ENCODE results near the gene RNF157. TPM values are rescaled to one million over a fixed set of nuclear protein-coding genes. Genes with fewer than 3 reads are reported as not detected.

The RNF157 gene
- total and polyA plus RNA-seq, 2 of the 13 experiments (the other 11 are each of a cell fraction or from before 2014, with no cell fraction given) = 0.44 to 1.5 TPM

DNA sequence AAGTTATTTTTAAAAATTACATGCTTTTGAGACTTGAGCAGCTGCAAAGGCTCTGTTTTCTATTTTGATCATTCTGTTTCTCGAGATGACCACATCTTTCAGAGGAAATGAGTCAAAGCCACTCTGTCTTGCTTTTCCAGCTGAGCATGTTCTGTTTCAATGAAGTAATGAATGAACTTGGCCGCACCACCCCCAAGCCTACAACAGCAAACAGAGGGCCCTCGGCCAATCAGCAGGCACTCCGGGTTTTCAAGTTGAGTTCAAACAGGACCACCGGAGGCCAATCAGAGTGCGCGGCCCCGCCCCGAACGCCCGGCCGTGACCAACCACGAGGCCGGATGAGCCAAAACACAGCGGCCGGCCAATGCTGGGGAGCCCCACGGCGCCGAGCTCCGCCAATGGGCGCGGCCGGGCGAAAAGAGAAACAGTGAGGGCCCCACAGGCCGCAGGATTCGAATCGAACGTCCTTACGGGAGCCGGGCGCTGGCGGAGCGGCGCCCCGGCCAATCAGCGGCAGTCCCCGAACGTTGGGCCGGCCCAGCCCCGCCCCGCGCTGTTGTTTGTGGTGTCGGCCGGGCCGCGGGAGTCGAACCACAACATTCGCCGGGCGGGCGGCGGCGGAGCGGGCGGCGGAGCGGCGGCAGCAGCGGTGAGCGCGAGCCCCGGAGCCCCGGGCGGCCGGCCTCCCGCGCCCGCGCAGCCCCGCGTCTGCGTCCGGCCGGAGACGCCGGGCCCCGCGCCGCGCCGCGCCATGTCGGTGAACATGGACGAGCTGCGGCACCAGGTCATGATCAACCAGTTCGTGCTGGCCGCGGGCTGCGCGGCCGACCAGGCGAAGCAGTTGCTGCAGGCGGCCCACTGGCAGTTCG is 24.7 kb upstream of the RNF157 start, which contains the start of gene UBALD2 (continued):
- peak; percentile 75; the same call in 1 of the 2 replicates for TF ChIP-seq ZNF160 (CRISPR knock-in tag; IDR thresholded peaks at IDR 0.05)
- TF ChIP-seq, protein P1, sequence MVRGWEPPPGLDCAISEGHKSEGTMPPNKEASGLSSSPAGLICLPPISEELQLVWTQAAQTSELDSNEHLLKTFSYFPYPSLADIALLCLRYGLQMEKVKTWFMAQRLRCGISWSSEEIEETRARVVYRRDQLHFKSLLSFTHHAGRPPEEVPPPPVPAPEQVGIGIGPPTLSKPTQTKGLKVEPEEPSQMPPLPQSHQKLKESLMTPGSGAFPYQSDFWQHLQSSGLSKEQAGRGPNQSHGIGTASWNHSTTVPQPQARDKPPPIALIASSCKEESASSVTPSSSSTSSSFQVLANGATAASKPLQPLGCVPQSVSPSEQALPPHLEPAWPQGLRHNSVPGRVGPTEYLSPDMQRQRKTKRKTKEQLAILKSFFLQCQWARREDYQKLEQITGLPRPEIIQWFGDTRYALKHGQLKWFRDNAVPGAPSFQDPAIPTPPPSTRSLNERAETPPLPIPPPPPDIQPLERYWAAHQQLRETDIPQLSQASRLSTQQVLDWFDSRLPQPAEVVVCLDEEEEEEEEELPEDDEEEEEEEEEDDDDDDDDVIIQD (CRISPR knock-in tag; IDR thresholded peaks at IDR 0.05; ENCODE audit: low read depth) = peak; percentile 24; the same call in 1 of the 2 replicates
- TF ChIP-seq, protein P2, sequence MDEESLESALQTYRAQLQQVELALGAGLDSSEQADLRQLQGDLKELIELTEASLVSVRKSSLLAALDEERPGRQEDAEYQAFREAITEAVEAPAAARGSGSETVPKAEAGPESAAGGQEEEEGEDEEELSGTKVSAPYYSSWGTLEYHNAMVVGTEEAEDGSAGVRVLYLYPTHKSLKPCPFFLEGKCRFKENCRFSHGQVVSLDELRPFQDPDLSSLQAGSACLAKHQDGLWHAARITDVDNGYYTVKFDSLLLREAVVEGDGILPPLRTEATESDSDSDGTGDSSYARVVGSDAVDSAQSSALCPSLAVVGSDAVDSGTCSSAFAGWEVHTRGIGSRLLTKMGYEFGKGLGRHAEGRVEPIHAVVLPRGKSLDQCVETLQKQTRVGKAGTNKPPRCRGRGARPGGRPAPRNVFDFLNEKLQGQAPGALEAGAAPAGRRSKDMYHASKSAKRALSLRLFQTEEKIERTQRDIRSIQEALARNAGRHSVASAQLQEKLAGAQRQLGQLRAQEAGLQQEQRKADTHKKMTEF (CRISPR knock-in tag; IDR thresholded peaks at IDR 0.05) = peak; percentile 60; the same call in 1 of the 2 replicates
- TF ChIP-seq, protein P3, sequence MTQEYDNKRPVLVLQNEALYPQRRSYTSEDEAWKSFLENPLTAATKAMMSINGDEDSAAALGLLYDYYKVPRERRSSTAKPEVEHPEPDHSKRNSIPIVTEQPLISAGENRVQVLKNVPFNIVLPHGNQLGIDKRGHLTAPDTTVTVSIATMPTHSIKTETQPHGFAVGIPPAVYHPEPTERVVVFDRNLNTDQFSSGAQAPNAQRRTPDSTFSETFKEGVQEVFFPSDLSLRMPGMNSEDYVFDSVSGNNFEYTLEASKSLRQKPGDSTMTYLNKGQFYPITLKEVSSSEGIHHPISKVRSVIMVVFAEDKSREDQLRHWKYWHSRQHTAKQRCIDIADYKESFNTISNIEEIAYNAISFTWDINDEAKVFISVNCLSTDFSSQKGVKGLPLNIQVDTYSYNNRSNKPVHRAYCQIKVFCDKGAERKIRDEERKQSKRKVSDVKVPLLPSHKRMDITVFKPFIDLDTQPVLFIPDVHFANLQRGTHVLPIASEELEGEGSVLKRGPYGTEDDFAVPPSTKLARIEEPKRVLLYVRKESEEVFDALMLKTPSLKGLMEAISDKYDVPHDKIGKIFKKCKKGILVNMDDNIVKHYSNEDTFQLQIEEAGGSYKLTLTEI (CRISPR knock-in tag; conservative IDR thresholded peaks at IDR 0.05) = no peak
- peak; percentile 68 for TF ChIP-seq SKI (IDR thresholded peaks at IDR 0.05; ENCODE audit: partially characterized antibody)
- 0 out of 2 replicates have a peak, but pooled peaks have one; percentile 56 for TF ChIP-seq ESRRA (CRISPR knock-in tag; IDR thresholded peaks at IDR 0.05; ENCODE audit: low read depth)
- TF ChIP-seq REL (CRISPR knock-in tag; conservative IDR thresholded peaks at IDR 0.05) = peak; percentile 63; the same call in 1 of the 2 replicates
- TF ChIP-seq, protein P4, sequence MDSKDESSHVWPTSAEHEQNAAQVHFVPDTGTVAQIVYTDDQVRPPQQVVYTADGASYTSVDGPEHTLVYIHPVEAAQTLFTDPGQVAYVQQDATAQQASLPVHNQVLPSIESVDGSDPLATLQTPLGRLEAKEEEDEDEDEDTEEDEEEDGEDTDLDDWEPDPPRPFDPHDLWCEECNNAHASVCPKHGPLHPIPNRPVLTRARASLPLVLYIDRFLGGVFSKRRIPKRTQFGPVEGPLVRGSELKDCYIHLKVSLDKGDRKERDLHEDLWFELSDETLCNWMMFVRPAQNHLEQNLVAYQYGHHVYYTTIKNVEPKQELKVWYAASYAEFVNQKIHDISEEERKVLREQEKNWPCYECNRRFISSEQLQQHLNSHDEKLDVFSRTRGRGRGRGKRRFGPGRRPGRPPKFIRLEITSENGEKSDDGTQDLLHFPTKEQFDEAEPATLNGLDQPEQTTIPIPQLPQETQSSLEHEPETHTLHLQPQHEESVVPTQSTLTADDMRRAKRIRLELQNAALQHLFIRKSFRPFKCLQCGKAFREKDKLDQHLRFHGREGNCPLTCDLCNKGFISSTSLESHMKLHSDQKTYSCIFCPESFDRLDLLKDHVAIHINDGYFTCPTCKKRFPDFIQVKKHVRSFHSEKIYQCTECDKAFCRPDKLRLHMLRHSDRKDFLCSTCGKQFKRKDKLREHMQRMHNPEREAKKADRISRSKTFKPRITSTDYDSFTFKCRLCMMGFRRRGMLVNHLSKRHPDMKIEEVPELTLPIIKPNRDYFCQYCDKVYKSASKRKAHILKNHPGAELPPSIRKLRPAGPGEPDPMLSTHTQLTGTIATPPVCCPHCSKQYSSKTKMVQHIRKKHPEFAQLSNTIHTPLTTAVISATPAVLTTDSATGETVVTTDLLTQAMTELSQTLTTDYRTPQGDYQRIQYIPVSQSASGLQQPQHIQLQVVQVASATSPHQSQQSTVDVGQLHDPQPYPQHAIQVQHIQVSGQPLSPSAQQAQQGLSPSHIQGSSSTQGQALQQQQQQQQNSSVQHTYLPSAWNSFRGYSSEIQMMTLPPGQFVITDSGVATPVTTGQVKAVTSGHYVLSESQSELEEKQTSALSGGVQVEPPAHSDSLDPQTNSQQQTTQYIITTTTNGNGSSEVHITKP (CRISPR knock-in tag; IDR thresholded peaks at IDR 0.05; ENCODE audit: low read depth) = 0 out of 2 replicates have a peak, but pooled peaks have one; percentile 17
- TF ChIP-seq, protein P5, sequence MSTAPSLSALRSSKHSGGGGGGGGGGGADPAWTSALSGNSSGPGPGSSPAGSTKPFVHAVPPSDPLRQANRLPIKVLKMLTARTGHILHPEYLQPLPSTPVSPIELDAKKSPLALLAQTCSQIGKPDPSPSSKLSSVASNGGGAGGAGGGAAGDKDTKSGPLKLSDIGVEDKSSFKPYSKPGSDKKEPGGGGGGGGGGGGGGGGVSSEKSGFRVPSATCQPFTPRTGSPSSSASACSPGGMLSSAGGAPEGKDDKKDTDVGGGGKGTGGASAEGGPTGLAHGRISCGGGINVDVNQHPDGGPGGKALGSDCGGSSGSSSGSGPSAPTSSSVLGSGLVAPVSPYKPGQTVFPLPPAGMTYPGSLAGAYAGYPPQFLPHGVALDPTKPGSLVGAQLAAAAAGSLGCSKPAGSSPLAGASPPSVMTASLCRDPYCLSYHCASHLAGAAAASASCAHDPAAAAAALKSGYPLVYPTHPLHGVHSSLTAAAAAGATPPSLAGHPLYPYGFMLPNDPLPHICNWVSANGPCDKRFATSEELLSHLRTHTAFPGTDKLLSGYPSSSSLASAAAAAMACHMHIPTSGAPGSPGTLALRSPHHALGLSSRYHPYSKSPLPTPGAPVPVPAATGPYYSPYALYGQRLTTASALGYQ (CRISPR knock-in tag; IDR thresholded peaks at IDR 0.05) = peak; percentile 45; the same call in 1 of the 2 replicates
- 0 out of 2 replicates have a peak, but pooled peaks have one; percentile 12 for TF ChIP-seq JUND (CRISPR knock-in tag; IDR thresholded peaks at IDR 0.05)
- TF ChIP-seq GLI4 (CRISPR knock-in tag; IDR thresholded peaks at IDR 0.05; ENCODE audit: borderline replicate concordance) = no peak
- TF ChIP-seq KLF16 (CRISPR knock-in tag; IDR thresholded peaks at IDR 0.05) = peak in 1 of 2 experiments; percentile 48; a peak in 1 of 4 replicates
- TF ChIP-seq, protein P6, sequence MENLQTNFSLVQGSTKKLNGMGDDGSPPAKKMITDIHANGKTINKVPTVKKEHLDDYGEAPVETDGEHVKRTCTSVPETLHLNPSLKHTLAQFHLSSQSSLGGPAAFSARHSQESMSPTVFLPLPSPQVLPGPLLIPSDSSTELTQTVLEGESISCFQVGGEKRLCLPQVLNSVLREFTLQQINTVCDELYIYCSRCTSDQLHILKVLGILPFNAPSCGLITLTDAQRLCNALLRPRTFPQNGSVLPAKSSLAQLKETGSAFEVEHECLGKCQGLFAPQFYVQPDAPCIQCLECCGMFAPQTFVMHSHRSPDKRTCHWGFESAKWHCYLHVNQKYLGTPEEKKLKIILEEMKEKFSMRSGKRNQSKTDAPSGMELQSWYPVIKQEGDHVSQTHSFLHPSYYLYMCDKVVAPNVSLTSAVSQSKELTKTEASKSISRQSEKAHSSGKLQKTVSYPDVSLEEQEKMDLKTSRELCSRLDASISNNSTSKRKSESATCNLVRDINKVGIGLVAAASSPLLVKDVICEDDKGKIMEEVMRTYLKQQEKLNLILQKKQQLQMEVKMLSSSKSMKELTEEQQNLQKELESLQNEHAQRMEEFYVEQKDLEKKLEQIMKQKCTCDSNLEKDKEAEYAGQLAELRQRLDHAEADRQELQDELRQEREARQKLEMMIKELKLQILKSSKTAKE (CRISPR knock-in tag; IDR thresholded peaks at IDR 0.05; ENCODE audit: borderline replicate concordance) = no peak
- peak; percentile 92 for TF ChIP-seq SAP130 (CRISPR knock-in tag; IDR thresholded peaks at IDR 0.05; ENCODE audit: low read depth)
